Keratinocyte (primary cell): ENCODE measurements around the gene SHC3. TPM values are rescaled to one million over a fixed set of nuclear protein-coding genes. Genes with fewer than 3 reads are reported as not detected.

Source experiments
- DNase-seq: peaks from one replicate; pipeline ENCODE4 v3.0.0-alpha.2; 2011; ENCODE audit warnings: low read depth, missing footprints, low spot score
- FAIRE-seq: peaks from 2 replicates; lab custom pipeline; 2011; peaks lifted over from hg19 to GRCh38; lab: Jason Lieb, UNC
- H2AFZ ChIP-seq: 2 replicates; pipeline ENCODE4 v1.6.0; 2012; ENCODE audit warnings: low read length, control low read depth, inconsistent platforms; ENCODE audit not compliant: control insufficient read depth
- H3K27ac ChIP-seq: 2 replicates; pipeline ENCODE4 v1.5.1; 2011; ENCODE audit warnings: low read length; ENCODE audit not compliant: control insufficient read depth, insufficient read depth
- H3K27me3 ChIP-seq: 3 replicates; pipeline ENCODE4 v1.6.0; 2011; ENCODE audit warnings: low read length; ENCODE audit not compliant: control insufficient read depth, insufficient read depth; ENCODE audit errors: extremely low read depth
- H3K36me3 ChIP-seq, 2 experiments: 2 replicates in 1 of 2; 3 replicates in 1 of 2; pipeline ENCODE4 v1.5.1; 2011; ENCODE audit warnings: low read length in 2 of 2, mild to moderate bottlenecking in 1 of 2; ENCODE audit not compliant: control insufficient read depth in 2 of 2, insufficient read depth in 2 of 2; ENCODE audit errors: extremely low read depth in 1 of 2
- H3K4me1 ChIP-seq: 3 replicates; pipeline ENCODE4 v1.5.1; 2011; ENCODE audit warnings: low read length; ENCODE audit not compliant: control insufficient read depth, insufficient read depth; ENCODE audit errors: extremely low read depth
- H3K4me2 ChIP-seq: 3 replicates; pipeline ENCODE4 v1.6.0; 2011; ENCODE audit warnings: low read depth, low read length; ENCODE audit not compliant: control insufficient read depth, insufficient read depth; ENCODE audit errors: extremely low read depth
- H3K4me3 ChIP-seq, 3 experiments: fragments of 200-600 bp in 1 of 3; sonication (generic) in 1 of 3; 2 replicates in 2 of 3; 3 replicates in 1 of 3; pipeline ENCODE4 v1.5.1; 2011 to 2016; ENCODE audit warnings: low read length in 3 of 3, mild to moderate bottlenecking in 3 of 3, control low read depth in 2 of 3, inconsistent platforms in 1 of 3, low read depth in 1 of 3, mixed read lengths in 1 of 3, mixed run types in 1 of 3, moderate library complexity in 1 of 3; ENCODE audit not compliant: control insufficient read depth in 2 of 3, insufficient read depth in 2 of 3; ENCODE audit errors: extremely low read depth in 1 of 3
- H3K79me2 ChIP-seq: 2 replicates; pipeline ENCODE4 v1.6.0; 2012; ENCODE audit warnings: low read length; ENCODE audit not compliant: control insufficient read depth, insufficient read depth
- H3K9ac ChIP-seq: 3 replicates; pipeline ENCODE4 v1.6.0; 2011; ENCODE audit warnings: low read length; ENCODE audit not compliant: control insufficient read depth, insufficient read depth; ENCODE audit errors: extremely low read depth
- H3K9me1 ChIP-seq: 3 replicates; pipeline ENCODE4 v1.6.0; 2011; ENCODE audit warnings: low read length; ENCODE audit not compliant: control insufficient read depth, insufficient read depth; ENCODE audit errors: extremely low read depth
- H3K9me3 ChIP-seq: 2 replicates; pipeline ENCODE4 v1.5.1; 2012; ENCODE audit warnings: low read depth, low read length; ENCODE audit not compliant: control insufficient read depth
- H4K20me1 ChIP-seq: 3 replicates; pipeline ENCODE4 v1.6.0; 2011; ENCODE audit warnings: low read length; ENCODE audit not compliant: control insufficient read depth, insufficient read depth; ENCODE audit errors: extremely low read depth
- EZH2 ChIP-seq: IDR thresholded peaks from one replicate; pipeline ENCODE4 v1.6.1; 2012; ENCODE audit warnings: inconsistent platforms, mild to moderate bottlenecking, low read length, moderate library complexity
- dilution Hi-C: fragments of 300-500 bp; cut with MboI; formaldehyde crosslinking; loops from one replicate; pipeline ENCODE4 v1.7.0; 2020; ENCODE audit warnings: low sequenced_read_pairs; ENCODE audit not compliant: extremely low pct_ligation_motif_present
- polyA plus RNA-seq, 5 experiments: library from polyadenylated mRNA; depleted of rRNA in 3 of 5; stranded (reverse) in 3 of 5; stranded (forward) in 1 of 5; unstranded in 1 of 5; fragments of >200 nt; gene quantifications; 1 replicate in 1 of 5; 2 replicates in 3 of 5; 3 replicates in 1 of 5; pipeline versions ENCODE4 v1.2.1 to v1.2.3, GENCODE V29; 2011 to 2012; ENCODE audit warnings: missing spikeins in 2 of 5, low read depth in 1 of 5, low replicate concordance in 1 of 5
- TF ChIP-seq, protein P1 (sequence below), 3 experiments: IDR thresholded peaks in 1 of 3; conservative IDR thresholded peaks in 1 of 3; optimal IDR thresholded peaks in 1 of 3; 2 replicates in 2 of 3; 3 replicates in 1 of 3; pipeline versions ENCODE3 to v1.5.1; 2011; ENCODE audit warnings: low read length in 3 of 3, mild to moderate bottlenecking in 3 of 3, moderate library complexity in 2 of 3, control low read depth in 1 of 3, inconsistent platforms in 1 of 3; ENCODE audit not compliant: insufficient read depth in 2 of 3; ENCODE audit errors: extremely low read depth in 1 of 3

SHC3 gene
- polyA plus RNA-seq, 1 donor (not counting 4 experiments of a cell fraction or from before 2014, with no cell fraction given), result 0.03 TPM

- Histone ChIP-seq H3K36me3 (no peaks in the 10 kb centered on the region), H3K4me3 (no peak overlapping the region), H3K27ac (no peak overlapping the region), H3K4me2 (no peak overlapping the region), H2AFZ (no peak overlapping the region), H3K9me1 (peaks cover 2% of the 10 kb centered on the region), H3K79me2 (no peaks in the 10 kb centered on the region), H3K27me3 (no peaks in the 10 kb centered on the region), H3K9ac (no peak overlapping the region), H3K9me3 (no peaks in the 10 kb centered on the region), H4K20me1 (no peaks in the 10 kb centered on the region), H3K4me1 (peaks cover 15% of the 10 kb centered on the region)
- DNase-seq, result no peak
- dilution Hi-C loops, result no loop called here
- no peak for FAIRE-seq
- TF ChIP-seq EZH2, result no peak
- TF ChIP-seq, protein P1, sequence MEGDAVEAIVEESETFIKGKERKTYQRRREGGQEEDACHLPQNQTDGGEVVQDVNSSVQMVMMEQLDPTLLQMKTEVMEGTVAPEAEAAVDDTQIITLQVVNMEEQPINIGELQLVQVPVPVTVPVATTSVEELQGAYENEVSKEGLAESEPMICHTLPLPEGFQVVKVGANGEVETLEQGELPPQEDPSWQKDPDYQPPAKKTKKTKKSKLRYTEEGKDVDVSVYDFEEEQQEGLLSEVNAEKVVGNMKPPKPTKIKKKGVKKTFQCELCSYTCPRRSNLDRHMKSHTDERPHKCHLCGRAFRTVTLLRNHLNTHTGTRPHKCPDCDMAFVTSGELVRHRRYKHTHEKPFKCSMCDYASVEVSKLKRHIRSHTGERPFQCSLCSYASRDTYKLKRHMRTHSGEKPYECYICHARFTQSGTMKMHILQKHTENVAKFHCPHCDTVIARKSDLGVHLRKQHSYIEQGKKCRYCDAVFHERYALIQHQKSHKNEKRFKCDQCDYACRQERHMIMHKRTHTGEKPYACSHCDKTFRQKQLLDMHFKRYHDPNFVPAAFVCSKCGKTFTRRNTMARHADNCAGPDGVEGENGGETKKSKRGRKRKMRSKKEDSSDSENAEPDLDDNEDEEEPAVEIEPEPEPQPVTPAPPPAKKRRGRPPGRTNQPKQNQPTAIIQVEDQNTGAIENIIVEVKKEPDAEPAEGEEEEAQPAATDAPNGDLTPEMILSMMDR (optimal IDR thresholded peaks at IDR 0.05 in 1 of 3, IDR thresholded peaks at IDR 0.05 in 1 of 3, conservative IDR thresholded peaks at IDR 0.05 in 1 of 3; ENCODE audit: extremely low read depth in 1 of 3, insufficient read depth in 2 of 3, low read length in 3 of 3), result no peak
Observed at GRCh38 chr9:89039664-89040063, 139.0 kb downstream of the SHC3 start.

- H4K20me1 ChIP-seq, result no peaks in the 10 kb centered on the region
- no peak overlapping the region for H2AFZ ChIP-seq
- H3K36me3 ChIP-seq, result no peaks in the 10 kb centered on the region
- no peak for FAIRE-seq
- H3K27ac ChIP-seq, result no peak overlapping the region
- no peaks in the 10 kb centered on the region for H3K9me3 ChIP-seq
- TF ChIP-seq EZH2, result no peak
- TF ChIP-seq, protein P1 (optimal IDR thresholded peaks at IDR 0.05 in 1 of 3, IDR thresholded peaks at IDR 0.05 in 1 of 3, conservative IDR thresholded peaks at IDR 0.05 in 1 of 3; ENCODE audit: extremely low read depth in 1 of 3, insufficient read depth in 2 of 3, low read length in 3 of 3), result no peak
- H3K27me3 ChIP-seq, result no peaks in the 10 kb centered on the region
- H3K9ac ChIP-seq, result no peak overlapping the region
- peak overlapping the region; percentile 68 for H3K4me2 ChIP-seq
- H3K79me2 ChIP-seq, result no peaks in the 10 kb centered on the region
- peak overlapping the region in 1 of 3 experiments; percentile 14 for H3K4me3 ChIP-seq
- peaks cover 2% of the 10 kb centered on the region for H3K9me1 ChIP-seq
- H3K4me1 ChIP-seq, result peaks cover 15% of the 10 kb centered on the region
- dilution Hi-C loops, result no loop called here
- DNase-seq, result no peak
Observed at GRCh38 chr9:89039104-89039465, 139.5 kb downstream of the SHC3 start.
